Loucy (cell line): ENCODE results near the gene FKBP9.

Experiments
- EZH2phosphoT487 ChIP-seq: fragments of 200-600 bp; IDR thresholded peaks from 2 replicates; pipeline ENCODE4 v1.6.1; 2018; ENCODE audit warnings: antibody characterized with exemption, mild to moderate bottlenecking, moderate library complexity, borderline replicate concordance
- TF ChIP-seq, protein P1 (sequence below): fragments of 200-600 bp; sonication (generic); conservative IDR thresholded peaks from 2 replicates; pipeline ENCODE4 v1.5.1; 2014; ENCODE audit warnings: mild to moderate bottlenecking, antibody characterized with exemption, low read length

GRCh38 chr7:32929430-32930143 is 27.7 kb upstream of the FKBP9 start:
- TF ChIP-seq, protein P1, sequence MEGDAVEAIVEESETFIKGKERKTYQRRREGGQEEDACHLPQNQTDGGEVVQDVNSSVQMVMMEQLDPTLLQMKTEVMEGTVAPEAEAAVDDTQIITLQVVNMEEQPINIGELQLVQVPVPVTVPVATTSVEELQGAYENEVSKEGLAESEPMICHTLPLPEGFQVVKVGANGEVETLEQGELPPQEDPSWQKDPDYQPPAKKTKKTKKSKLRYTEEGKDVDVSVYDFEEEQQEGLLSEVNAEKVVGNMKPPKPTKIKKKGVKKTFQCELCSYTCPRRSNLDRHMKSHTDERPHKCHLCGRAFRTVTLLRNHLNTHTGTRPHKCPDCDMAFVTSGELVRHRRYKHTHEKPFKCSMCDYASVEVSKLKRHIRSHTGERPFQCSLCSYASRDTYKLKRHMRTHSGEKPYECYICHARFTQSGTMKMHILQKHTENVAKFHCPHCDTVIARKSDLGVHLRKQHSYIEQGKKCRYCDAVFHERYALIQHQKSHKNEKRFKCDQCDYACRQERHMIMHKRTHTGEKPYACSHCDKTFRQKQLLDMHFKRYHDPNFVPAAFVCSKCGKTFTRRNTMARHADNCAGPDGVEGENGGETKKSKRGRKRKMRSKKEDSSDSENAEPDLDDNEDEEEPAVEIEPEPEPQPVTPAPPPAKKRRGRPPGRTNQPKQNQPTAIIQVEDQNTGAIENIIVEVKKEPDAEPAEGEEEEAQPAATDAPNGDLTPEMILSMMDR, result no peak
- TF ChIP-seq EZH2phosphoT487, result no peak
